ENCODE results near the gene TAF7L. TPM values are rescaled to one million over a fixed set of nuclear protein-coding genes. Genes with fewer than 3 reads are reported as not detected.
A peak's percentile ranks its signal among the peaks of the same experiment; 100 is the strongest.

Gene TAF7L
- total RNA-seq, 1 experiment from 2014 or later = not detected

DNA sequence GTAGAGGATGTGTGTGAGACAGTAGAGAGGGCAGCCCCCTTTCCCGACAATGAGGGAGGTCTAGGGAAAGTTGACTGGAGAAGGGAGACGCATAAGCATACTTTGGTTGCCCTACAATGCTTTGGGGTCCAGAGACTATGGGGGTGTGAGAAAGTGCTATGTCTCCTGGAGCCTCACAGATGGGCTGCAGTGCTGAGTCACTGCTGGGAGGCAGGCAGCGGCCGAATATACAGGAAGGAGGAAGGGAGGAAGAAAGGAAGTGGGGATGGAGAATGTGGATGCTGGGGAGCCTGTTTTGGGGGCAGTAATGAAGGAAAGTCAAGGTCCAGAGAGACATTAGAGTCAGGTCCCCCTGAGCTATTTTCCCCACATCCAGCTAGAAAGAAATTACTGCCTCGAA is 58.8 kb downstream of the TAF7L start:
- no peak overlapping the region for H2BK15ac ChIP-seq (ENCODE audit: low read depth, low read length)
- H3K9me3 ChIP-seq (ENCODE audit: control insufficient read depth, low read depth, low read length) = peaks cover 30% of the 10 kb centered on the region
- H3T11ph ChIP-seq (ENCODE audit: low read length) = no peak overlapping the region
- Mint-ChIP-seq H3K4me3 (no peak overlapping the region), H3K27me3 (ENCODE audit: low read depth) (peaks cover 3% of the 10 kb centered on the region), H3K36me3 (ENCODE audit: insufficient read depth in 1 of 3, low read depth in 3 of 3) (peaks cover 0 to 2% (median 0%) of the 10 kb centered on the region in 3 experiments; a peak in 2 of 7 replicates), H3K27ac (no peak overlapping the region), H3K4me1 (peaks cover 3 to 10% of the 10 kb centered on the region in 2 experiments; a peak in 3 of 4 replicates), H3K9me3 (peaks cover 62 to 65% of the 10 kb centered on the region in 2 experiments)
- no peak overlapping the region for H2AFZ ChIP-seq (ENCODE audit: low read length)
- no peaks in the 10 kb centered on the region for H3K79me2 ChIP-seq (ENCODE audit: insufficient read depth, low read length)
- no peak overlapping the region for H2BK5ac ChIP-seq (ENCODE audit: insufficient read length, low read length)
- H3K4me1 ChIP-seq (ENCODE audit: insufficient read depth, low read length) = no peaks in the 10 kb centered on the region
- no peaks in the 10 kb centered on the region for H4K20me1 ChIP-seq (ENCODE audit: control insufficient read depth, insufficient read depth, insufficient read length)
- no peak overlapping the region for H3K23ac ChIP-seq (ENCODE audit: insufficient read length, low read depth, low read length)
- no peak for TF ChIP-seq CTCF (conservative IDR thresholded peaks at IDR 0.05)
- no peak overlapping the region for H3K9ac ChIP-seq (ENCODE audit: extremely low read depth, insufficient read length, low read length)
- H3K79me1 ChIP-seq (ENCODE audit: insufficient read depth, low read depth, low read length, poor library complexity, severe bottlenecking) = no peaks in the 10 kb centered on the region
- no peak overlapping the region for H2AK5ac ChIP-seq (ENCODE audit: insufficient read length, low read length)
- H3K14ac ChIP-seq (ENCODE audit: insufficient read depth, low read length) = no peak overlapping the region
- H3K18ac ChIP-seq (ENCODE audit: insufficient read length, low read depth, low read length) = peak overlapping the region; percentile 7
- H2BK12ac ChIP-seq (ENCODE audit: insufficient read length, low read depth, low read length) = no peak overlapping the region
- no peak overlapping the region for H4K91ac ChIP-seq (ENCODE audit: insufficient read length, low read depth, low read length)
- H3K27ac ChIP-seq (ENCODE audit: insufficient read length, low read depth, low read length) = no peak overlapping the region
- no peaks in the 10 kb centered on the region for H3K27me3 ChIP-seq (ENCODE audit: insufficient read depth, low read length)
- H3K4ac ChIP-seq (ENCODE audit: low read depth, low read length) = no peak overlapping the region
- H4K8ac ChIP-seq (replicated peaks; ENCODE audit: insufficient read length, low read depth, low read length) = no peak overlapping the region
- H2BK20ac ChIP-seq (ENCODE audit: low read depth, low read length, poor library complexity, severe bottlenecking) = no peak overlapping the region
- DNase-seq = no peak
- peak overlapping the region; percentile 50 for H4K5ac ChIP-seq (ENCODE audit: insufficient read length, low read depth, low read length)
- no CpG with 5 or more reads among the region's 5 CpGs for WGBS (ENCODE audit: extremely low coverage, insufficient read length, low lambda C conversion rate)
- H3K56ac ChIP-seq (ENCODE audit: insufficient read length, low read depth, low read length) = no peak overlapping the region
- no peak overlapping the region for H3K4me2 ChIP-seq (ENCODE audit: insufficient read depth, insufficient read length, low read length)
- H2BK120ac ChIP-seq (ENCODE audit: low read depth, low read length, poor library complexity, severe bottlenecking) = no peak overlapping the region
- no peaks in the 10 kb centered on the region for H3K23me2 ChIP-seq (ENCODE audit: insufficient read length, low read depth, low read length, poor library complexity, severe bottlenecking)
